Stomach (tissue), 4 donors: Measurements from ENCODE around the gene OSBP2.

Experiments
- CTCF ChIP-seq, 7 experiments: fragments of 450-650 bp in 4 of 7; fragments of 200-600 bp in 3 of 7; sonication (generic) in 3 of 7; IDR thresholded peaks; one replicate each; pipeline ENCODE4 v1.5.1; 2016 to 2019; ENCODE audit warnings: antibody characterized with exemption in 7 of 7, control low read depth in 2 of 7, mild to moderate bottlenecking in 1 of 7
- EP300 ChIP-seq: sonication (generic); formaldehyde crosslinking; IDR thresholded peaks from one replicate; pipeline ENCODE4 v1.6.1; 2017; ENCODE audit warnings: antibody characterized with exemption
- POLR2A ChIP-seq, 4 donors: fragments of 450-650 bp; IDR thresholded peaks; one replicate each; pipeline ENCODE4 v1.6.1; 2016; ENCODE audit warnings: antibody characterized with exemption in 4 of 4, control low read depth in 2 of 4, mild to moderate bottlenecking in 1 of 4, moderate library complexity in 1 of 4
- POLR2AphosphoS5 ChIP-seq, 3 donors: sonication (generic); formaldehyde crosslinking; IDR thresholded peaks; one replicate each; pipeline ENCODE4 v1.6.1; 2016; ENCODE audit warnings: antibody characterized with exemption in 3 of 3

- TF ChIP-seq CTCF (IDR thresholded peaks at IDR 0.05) (no peak), POLR2A (IDR thresholded peaks at IDR 0.05) (no peak), POLR2AphosphoS5 (IDR thresholded peaks at IDR 0.05) (no peak), EP300 (no peak)
These were observed 88.3 kb downstream of the OSBP2 start for GRCh38 chr22:30783021-30783420.
